Endothelial cell (in vitro differentiated cells): ENCODE measurements around the gene FASN. TPM values are rescaled to one million over a fixed set of nuclear protein-coding genes. Genes with fewer than 3 reads are reported as not detected.

Experiments used
- DNase-seq: peaks from one replicate; pipeline ENCODE4 v3.0.0; 2021; ENCODE audit warnings: low spot score
- H3K27ac Mint-ChIP-seq: one replicate; pipeline ENCODE4 v1.8.0; 2021; ENCODE audit warnings: mixed read lengths, inconsistent platforms; ENCODE audit not compliant: unreplicated experiment
- H3K27me3 Mint-ChIP-seq: one replicate; pipeline ENCODE4 v1.8.0; 2021; ENCODE audit warnings: mild to moderate bottlenecking, moderate library complexity, mixed read lengths, inconsistent platforms; ENCODE audit not compliant: unreplicated experiment
- H3K36me3 Mint-ChIP-seq: one replicate; pipeline ENCODE4 v1.8.0; 2021; ENCODE audit warnings: mild to moderate bottlenecking, low read depth, mixed read lengths, inconsistent platforms; ENCODE audit not compliant: unreplicated experiment
- H3K4me1 Mint-ChIP-seq: one replicate; pipeline ENCODE4 v1.8.0; 2021; ENCODE audit warnings: mild to moderate bottlenecking, mixed read lengths, inconsistent platforms; ENCODE audit not compliant: unreplicated experiment
- H3K4me3 Mint-ChIP-seq: one replicate; pipeline ENCODE4 v1.8.0; 2021; ENCODE audit warnings: mild to moderate bottlenecking, mixed read lengths, inconsistent platforms; ENCODE audit not compliant: unreplicated experiment
- H3K9me3 Mint-ChIP-seq: one replicate; pipeline ENCODE4 v1.8.0; 2021; ENCODE audit warnings: mixed read lengths, inconsistent platforms; ENCODE audit not compliant: unreplicated experiment
- total RNA-seq: library from RNA; stranded (reverse); fragmentation: NEBNext Ultra II Directional; extraction: Animal tissue kit (Norgen Biotek cat#: 25700); gene quantifications from one replicate; pipeline ENCODE4 v1.2.1, GENCODE V29; 2021; ENCODE audit not compliant: unreplicated experiment
- TF ChIP-seq, protein P1 (sequence below): fragments of 200-600 bp; sonication (generic); IDR thresholded peaks from one replicate; pipeline ENCODE4 v1.5.0; 2021; ENCODE audit warnings: antibody characterized with exemption; ENCODE audit not compliant: unreplicated experiment

Gene FASN
- total RNA-seq, 1 donor from 2014 or later: 400 TPM

DNA sequence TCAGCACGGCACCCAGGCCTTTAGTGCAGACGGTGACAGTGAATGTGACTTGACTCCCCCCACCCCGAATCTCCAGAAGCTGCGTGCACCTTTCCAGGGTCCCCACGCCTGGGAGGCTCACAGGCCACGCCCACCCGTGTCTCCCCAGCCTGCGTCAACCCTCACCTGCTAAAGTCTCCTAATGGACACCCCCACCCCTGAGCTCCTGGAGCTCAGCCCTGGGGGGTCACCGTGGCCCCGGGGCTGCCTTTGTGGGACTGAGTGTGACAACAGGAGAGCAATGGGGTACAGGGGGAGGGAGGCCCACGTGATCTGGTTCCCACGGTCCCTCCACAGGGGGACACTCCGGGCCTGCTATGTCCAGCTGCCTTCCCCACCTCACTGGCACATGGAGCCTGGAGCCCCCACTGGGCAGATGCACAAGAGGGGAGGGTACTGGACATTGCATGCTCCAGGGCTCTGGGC is 7.4 kb upstream of the FASN start:
- no peak overlapping the region for H3K4me3 Mint-ChIP-seq
- no peak for DNase-seq
- peaks cover 4% of the 10 kb centered on the region for H3K36me3 Mint-ChIP-seq

DNA sequence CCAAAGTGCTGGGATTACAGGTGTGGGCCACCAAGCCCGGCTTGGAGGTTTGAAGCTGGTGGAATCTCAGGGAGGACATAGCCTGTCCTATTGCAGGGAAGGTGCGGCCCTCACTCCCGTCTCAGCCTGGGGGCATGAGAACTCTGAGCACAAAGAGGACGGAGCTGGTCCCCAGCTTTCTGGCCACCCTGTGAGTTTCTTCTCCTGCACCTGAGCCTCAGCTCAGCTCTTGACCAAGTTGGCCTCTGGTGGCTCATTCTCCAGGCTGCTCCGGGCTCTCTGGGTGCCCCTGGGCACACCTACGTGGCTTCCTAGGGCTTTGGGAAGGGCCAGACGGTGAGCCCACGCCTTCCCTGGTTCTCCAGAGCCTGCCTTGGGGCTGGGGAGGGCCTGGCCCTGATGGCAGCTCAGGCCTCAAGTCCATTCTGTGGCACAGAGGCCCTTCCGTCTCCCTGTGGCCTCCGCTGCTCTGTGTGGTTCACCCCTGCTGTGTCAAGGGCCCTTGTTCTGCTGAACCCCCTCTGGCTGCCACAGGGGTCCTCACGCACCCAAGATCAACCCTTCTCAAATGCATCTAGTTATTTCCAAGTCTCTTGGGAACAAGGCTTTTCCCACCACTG is 6.9 kb upstream of the FASN start:
- H3K27ac Mint-ChIP-seq: no peak overlapping the region
- H3K9me3 Mint-ChIP-seq: no peaks in the 10 kb centered on the region
- no peak for DNase-seq
- TF ChIP-seq, protein P1, sequence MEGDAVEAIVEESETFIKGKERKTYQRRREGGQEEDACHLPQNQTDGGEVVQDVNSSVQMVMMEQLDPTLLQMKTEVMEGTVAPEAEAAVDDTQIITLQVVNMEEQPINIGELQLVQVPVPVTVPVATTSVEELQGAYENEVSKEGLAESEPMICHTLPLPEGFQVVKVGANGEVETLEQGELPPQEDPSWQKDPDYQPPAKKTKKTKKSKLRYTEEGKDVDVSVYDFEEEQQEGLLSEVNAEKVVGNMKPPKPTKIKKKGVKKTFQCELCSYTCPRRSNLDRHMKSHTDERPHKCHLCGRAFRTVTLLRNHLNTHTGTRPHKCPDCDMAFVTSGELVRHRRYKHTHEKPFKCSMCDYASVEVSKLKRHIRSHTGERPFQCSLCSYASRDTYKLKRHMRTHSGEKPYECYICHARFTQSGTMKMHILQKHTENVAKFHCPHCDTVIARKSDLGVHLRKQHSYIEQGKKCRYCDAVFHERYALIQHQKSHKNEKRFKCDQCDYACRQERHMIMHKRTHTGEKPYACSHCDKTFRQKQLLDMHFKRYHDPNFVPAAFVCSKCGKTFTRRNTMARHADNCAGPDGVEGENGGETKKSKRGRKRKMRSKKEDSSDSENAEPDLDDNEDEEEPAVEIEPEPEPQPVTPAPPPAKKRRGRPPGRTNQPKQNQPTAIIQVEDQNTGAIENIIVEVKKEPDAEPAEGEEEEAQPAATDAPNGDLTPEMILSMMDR: no peak
- peaks cover 4% of the 10 kb centered on the region for H3K36me3 Mint-ChIP-seq
- H3K4me1 Mint-ChIP-seq: peaks cover 13% of the 10 kb centered on the region
- no peak overlapping the region for H3K4me3 Mint-ChIP-seq
- H3K27me3 Mint-ChIP-seq: peaks cover 5% of the 10 kb centered on the region

More for the DNA sequence above, 7.4 kb upstream of the FASN start:
- TF ChIP-seq, protein P1: no peak
- H3K27ac Mint-ChIP-seq: no peak overlapping the region
- H3K4me1 Mint-ChIP-seq: peaks cover 13% of the 10 kb centered on the region
- no peaks in the 10 kb centered on the region for H3K9me3 Mint-ChIP-seq
- H3K27me3 Mint-ChIP-seq: peaks cover 2% of the 10 kb centered on the region

DNA sequence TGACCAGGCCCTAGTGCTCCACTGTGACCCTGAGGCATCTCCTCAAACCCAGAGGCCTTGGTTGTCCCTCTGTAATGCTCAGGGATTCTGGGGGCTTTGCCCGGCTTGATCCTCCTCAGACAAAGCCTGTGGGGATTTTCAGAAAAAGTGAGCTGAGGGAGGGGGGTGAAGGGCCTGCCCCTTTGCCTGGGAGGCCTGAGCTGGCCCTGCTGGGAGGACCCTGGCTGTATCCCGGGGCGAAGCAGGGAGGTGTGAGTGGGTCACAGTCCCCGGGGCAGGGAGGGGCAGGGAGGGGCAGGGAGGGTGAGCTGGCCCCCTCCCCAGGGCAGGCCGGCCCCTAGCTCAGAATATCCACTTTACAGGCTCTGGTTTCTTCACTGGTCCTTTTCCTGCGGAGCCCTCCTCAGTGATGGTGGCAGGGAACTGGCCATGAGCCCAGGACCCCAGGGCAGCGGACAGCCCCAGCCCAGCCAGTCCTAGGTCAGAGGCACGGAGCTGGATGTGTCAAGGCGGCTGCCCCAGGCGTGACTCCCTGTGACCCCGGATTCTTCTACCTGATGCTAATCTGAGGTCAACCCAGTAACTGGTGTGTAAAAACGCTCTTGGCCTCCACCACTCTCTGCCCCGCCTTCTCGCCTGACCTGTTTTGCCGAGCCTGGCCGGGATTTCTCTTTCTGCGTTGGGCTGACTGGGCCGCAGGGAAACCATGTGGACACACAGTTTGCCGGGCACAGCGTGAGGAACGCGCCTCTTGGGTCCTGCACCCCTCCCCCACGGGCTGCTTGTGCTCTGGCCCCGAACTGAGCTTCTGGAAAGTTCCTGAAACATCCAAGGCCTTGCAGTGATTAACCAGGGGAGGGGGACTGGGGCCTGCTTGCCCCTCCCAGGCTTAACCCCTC is 5.8 kb upstream of the FASN start:
- H3K27me3 Mint-ChIP-seq: peaks cover 7% of the 10 kb centered on the region
- TF ChIP-seq, protein P1: no peak
- H3K36me3 Mint-ChIP-seq: peaks cover 4% of the 10 kb centered on the region
- no peak overlapping the region for H3K27ac Mint-ChIP-seq
- H3K9me3 Mint-ChIP-seq: no peaks in the 10 kb centered on the region
- peaks cover 13% of the 10 kb centered on the region for H3K4me1 Mint-ChIP-seq
- no peak overlapping the region for H3K4me3 Mint-ChIP-seq
- DNase-seq: no peak

DNA sequence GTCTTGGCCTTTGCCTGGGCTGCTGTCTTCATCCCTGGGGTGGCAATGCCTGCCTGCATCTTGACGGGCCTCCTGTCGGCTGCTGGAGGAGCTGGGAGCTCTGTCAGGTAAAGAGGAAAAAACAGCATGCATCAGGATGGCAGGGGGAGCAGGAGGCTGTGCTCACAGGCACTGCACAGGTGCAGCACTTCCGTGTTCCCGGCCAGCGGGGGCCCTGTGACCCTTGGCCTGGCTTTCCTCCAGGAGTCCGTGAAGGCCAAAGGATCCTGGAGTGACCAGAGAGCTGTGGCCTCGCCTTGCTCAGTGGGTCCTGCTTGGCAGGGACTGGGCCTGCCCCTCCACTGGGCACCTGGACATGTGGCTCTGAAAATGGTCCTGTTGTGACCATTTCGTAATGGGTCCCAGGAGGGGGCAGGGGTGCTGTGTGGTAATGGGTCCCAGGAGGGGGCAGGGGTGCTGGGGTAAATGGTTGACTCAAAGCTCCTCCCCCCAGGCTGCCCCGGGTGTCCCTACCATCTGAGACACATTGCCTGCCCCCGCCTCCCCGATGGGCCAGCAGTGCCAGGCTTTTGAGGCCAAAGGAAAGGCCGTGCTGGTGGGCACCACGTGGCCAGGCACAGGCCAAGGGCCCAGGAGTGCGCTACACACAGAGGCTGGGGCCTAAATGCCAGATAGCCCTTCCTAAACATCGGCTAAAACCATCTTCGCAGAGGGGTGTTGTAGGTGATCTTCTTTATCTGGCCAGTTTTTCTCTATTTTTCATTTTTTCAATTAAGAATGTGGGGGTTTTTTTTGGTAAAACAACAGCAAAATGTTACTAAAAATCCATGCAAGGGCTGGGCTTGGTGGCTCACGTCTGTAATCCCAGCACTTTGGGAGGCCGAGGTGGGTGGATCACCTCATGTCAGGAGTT is 4.0 kb upstream of the FASN start:
- no peak overlapping the region for H3K4me3 Mint-ChIP-seq
- H3K27me3 Mint-ChIP-seq: peaks cover 7% of the 10 kb centered on the region
- TF ChIP-seq, protein P1: no peak
- peaks cover 4% of the 10 kb centered on the region for H3K36me3 Mint-ChIP-seq
- no peak for DNase-seq
- no peak overlapping the region for H3K27ac Mint-ChIP-seq
- peaks cover 13% of the 10 kb centered on the region for H3K4me1 Mint-ChIP-seq
- no peaks in the 10 kb centered on the region for H3K9me3 Mint-ChIP-seq
